Measurements from ENCODE around the gene CCDC141.

DNA sequence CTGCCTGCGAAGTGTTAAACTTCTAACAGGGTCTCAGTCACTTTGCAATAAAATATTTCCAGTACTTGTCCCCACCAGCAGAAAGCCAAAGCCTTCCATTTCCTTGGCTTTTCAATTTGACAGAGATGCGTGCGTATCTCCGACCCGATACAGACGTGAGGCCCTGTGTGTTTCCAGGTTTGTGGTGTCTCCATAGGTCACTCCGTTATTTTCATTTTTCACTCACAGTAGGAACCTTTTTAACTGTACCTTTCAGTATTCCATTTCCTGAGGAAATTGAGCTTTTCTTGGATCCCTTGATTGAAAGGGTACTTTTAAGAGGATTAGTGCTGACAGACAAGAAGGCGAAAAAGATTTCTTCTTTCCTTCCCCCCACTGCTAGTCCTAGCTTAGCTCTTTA, 126.4 kb downstream of the CCDC141 start:
- TF ChIP-seq, protein P1, sequence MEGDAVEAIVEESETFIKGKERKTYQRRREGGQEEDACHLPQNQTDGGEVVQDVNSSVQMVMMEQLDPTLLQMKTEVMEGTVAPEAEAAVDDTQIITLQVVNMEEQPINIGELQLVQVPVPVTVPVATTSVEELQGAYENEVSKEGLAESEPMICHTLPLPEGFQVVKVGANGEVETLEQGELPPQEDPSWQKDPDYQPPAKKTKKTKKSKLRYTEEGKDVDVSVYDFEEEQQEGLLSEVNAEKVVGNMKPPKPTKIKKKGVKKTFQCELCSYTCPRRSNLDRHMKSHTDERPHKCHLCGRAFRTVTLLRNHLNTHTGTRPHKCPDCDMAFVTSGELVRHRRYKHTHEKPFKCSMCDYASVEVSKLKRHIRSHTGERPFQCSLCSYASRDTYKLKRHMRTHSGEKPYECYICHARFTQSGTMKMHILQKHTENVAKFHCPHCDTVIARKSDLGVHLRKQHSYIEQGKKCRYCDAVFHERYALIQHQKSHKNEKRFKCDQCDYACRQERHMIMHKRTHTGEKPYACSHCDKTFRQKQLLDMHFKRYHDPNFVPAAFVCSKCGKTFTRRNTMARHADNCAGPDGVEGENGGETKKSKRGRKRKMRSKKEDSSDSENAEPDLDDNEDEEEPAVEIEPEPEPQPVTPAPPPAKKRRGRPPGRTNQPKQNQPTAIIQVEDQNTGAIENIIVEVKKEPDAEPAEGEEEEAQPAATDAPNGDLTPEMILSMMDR (IDR thresholded peaks at IDR 0.05; ENCODE audit: low read length) = no peak
- no peak for TF ChIP-seq EZH2 (optimal IDR thresholded peaks at IDR 0.05; ENCODE audit: low read depth, low read length)
- no peak for TF ChIP-seq EZH2phosphoT487 (IDR thresholded peaks at IDR 0.05; ENCODE audit: low read length)

Measured in MM.1S (cell line).